GM20000 (cell line): ENCODE data around the gene ALDH1L1.

Experiments used
- DNase-seq: peaks from one replicate; pipeline ENCODE4 v3.0.0; 2012; ENCODE audit warnings: low spot score
- TF ChIP-seq, protein P1 (sequence below): IDR thresholded peaks from 2 replicates; pipeline ENCODE4 v1.5.1; 2012; ENCODE audit warnings: mild to moderate bottlenecking, control low read depth; ENCODE audit errors: extremely low read depth, missing control alignments

ALDH1L1 gene

DNA sequence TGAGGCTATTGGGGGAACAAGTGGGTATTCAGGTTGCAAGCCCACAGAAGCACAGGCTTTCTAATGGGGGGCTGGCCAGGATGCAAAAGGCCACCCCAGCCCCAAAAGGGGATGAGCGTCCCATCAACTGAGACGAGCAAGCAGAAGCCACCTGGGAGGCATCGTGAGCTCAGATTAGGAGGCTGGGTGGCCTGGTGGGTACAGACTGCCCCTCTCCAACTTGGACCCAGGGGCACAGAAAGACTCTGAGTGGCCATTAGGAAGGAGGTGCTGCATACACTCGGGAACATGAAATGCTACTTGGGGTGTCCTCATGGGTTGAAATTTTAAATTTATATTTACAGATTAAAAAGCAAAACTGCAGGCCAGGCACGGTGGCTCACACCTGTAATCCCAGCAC, 125.5 kb downstream of the ALDH1L1 start:
- DNase-seq: no peak
- TF ChIP-seq, protein P1, sequence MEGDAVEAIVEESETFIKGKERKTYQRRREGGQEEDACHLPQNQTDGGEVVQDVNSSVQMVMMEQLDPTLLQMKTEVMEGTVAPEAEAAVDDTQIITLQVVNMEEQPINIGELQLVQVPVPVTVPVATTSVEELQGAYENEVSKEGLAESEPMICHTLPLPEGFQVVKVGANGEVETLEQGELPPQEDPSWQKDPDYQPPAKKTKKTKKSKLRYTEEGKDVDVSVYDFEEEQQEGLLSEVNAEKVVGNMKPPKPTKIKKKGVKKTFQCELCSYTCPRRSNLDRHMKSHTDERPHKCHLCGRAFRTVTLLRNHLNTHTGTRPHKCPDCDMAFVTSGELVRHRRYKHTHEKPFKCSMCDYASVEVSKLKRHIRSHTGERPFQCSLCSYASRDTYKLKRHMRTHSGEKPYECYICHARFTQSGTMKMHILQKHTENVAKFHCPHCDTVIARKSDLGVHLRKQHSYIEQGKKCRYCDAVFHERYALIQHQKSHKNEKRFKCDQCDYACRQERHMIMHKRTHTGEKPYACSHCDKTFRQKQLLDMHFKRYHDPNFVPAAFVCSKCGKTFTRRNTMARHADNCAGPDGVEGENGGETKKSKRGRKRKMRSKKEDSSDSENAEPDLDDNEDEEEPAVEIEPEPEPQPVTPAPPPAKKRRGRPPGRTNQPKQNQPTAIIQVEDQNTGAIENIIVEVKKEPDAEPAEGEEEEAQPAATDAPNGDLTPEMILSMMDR: no peak

DNA sequence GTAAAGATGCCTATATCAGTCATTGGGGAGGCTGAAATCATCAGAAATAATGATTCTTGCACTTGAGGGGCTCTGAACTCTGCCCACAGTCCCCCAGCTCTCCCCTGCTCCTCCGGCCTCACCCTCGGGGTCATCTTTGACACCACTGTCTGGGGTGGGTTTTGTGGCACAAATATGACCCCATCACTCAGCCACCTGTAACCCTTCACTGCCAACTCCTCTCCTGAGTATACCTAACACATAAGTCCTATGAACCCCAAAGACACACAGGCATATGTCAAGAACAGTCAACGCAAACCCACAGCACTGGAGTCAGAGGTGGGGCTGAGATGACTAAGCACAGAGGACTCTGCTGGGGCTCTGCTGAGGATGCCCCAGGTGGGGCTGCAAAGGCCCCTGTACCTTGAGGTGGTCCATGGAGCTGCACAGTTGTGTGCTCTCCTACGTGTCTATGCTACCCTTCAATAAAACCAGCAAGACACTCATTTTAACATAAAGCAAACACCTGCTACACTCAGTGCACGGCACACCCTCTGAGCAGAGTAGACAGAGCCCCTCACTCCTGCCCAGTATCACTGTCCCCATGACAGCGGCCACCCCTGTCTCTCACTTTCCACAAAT, 126.3 kb downstream of the ALDH1L1 start:
- TF ChIP-seq, protein P1: no peak
- no peak for DNase-seq
